IPS-NIHi11 (cell line): ENCODE results near the gene SNTG2.
"Not testable (repeated sequence)": the region's sequence is repeated elsewhere in the genome, so short reads cannot be mapped to it uniquely, and the experiment has no call there.

Source experiments
- DNase-seq: peaks from one replicate; pipeline ENCODE4 v3.0.0; 2012; ENCODE audit warnings: mixed read lengths, low spot score

The SNTG2 gene

GRCh38 chr2:950080-950966 lies at the start of gene SNTG2:
Gene SNTG2 (plus strand): TSS chr2:950849. CDS start chr2:950997, 148 bp downstream.
- peak; percentile 93 for DNase-seq

GRCh38 chr2:902584-902983 lies 48.1 kb upstream of the SNTG2 start:
- DNase-seq: no peak

- no peak for DNase-seq
Observed at GRCh38 chr2:903223-903900, 47.3 kb upstream of the SNTG2 start.

- peak; percentile 55 for DNase-seq
Observed at GRCh38 chr2:904246-905024, 46.2 kb upstream of the SNTG2 start.

- DNase-seq: no peak
Observed at GRCh38 chr2:905091-905832, 45.4 kb upstream of the SNTG2 start.

- DNase-seq: no peak
Observed at GRCh38 chr2:905833-906140, 44.9 kb upstream of the SNTG2 start.

GRCh38 chr2:907706-908105 lies 42.9 kb upstream of the SNTG2 start:
- DNase-seq: no peak

- DNase-seq: no peak
Observed at GRCh38 chr2:908568-908967, 42.1 kb upstream of the SNTG2 start.

- DNase-seq: not testable (repeated sequence)
Observed at GRCh38 chr2:909764-910379, 40.8 kb upstream of the SNTG2 start.

GRCh38 chr2:910698-911097 lies 40.0 kb upstream of the SNTG2 start:
- no peak for DNase-seq

GRCh38 chr2:915979-916378 lies 34.7 kb upstream of the SNTG2 start:
- DNase-seq: no peak

- DNase-seq: no peak
Observed at GRCh38 chr2:916935-917334, 33.7 kb upstream of the SNTG2 start.

GRCh38 chr2:919672-920071 lies 31.0 kb upstream of the SNTG2 start:
- no peak for DNase-seq

GRCh38 chr2:920573-920972 lies 30.1 kb upstream of the SNTG2 start:
- no peak for DNase-seq

GRCh38 chr2:920999-921398 lies 29.6 kb upstream of the SNTG2 start:
- no peak for DNase-seq

- DNase-seq: no peak
Observed at GRCh38 chr2:922185-922584, 28.5 kb upstream of the SNTG2 start.

- DNase-seq: no peak
Observed at GRCh38 chr2:923832-924601, 26.6 kb upstream of the SNTG2 start.

GRCh38 chr2:924701-925100 lies 25.9 kb upstream of the SNTG2 start:
- no peak for DNase-seq

GRCh38 chr2:925309-925708 lies 25.3 kb upstream of the SNTG2 start:
- DNase-seq: no peak

- DNase-seq: no peak
Observed at GRCh38 chr2:925711-926110, 24.9 kb upstream of the SNTG2 start.

GRCh38 chr2:926259-926793 lies 24.3 kb upstream of the SNTG2 start:
- no peak for DNase-seq
